NCI-H1105 treated with DMSO at 0.1 percent for 48 hours (cell line): ENCODE measurements around the gene SFXN2.
"Not testable (repeated sequence)": the region's sequence is repeated elsewhere in the genome, so short reads cannot be mapped to it uniquely, and the experiment has no call there.

Experiments used
- DNase-seq: peaks from one replicate; lab custom pipeline; 2025; lab: John Stamatoyannopoulos, UW

The SFXN2 gene

DNA sequence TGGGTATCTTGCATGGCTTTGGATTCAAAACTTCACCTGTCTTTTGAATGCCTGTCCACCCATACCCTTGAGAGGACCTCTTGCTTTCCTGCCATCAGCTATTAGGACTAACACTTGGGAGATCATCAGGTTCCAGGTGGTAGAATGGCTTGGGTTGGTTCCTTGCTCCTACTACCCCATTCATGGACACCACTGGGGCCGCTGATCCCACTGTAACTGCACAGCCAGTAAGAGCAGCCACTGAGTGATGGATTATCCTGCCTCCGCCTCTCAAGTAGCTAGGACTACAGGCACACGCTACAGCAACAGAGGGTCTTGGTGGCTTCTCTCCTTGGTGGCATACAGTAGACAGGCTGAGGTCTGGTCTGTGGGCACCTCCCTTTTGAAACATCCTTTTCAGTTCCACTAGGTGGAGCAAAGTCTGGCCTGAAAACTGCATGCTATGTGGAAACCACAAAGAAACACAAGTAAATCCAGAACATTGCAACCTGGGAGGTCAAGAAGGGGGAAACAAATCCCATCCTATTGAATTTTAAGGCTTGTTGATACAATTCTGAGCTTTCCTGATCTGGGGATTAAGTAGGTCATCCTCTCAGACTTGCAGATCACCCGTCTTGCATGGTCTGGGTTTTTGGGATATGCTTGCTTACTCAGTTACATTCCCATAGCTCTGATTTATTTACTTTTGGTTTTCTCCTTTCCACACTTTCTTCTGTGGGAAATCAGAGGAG is 38.7 kb downstream of the SFXN2 start:
- no peak for DNase-seq

DNA sequence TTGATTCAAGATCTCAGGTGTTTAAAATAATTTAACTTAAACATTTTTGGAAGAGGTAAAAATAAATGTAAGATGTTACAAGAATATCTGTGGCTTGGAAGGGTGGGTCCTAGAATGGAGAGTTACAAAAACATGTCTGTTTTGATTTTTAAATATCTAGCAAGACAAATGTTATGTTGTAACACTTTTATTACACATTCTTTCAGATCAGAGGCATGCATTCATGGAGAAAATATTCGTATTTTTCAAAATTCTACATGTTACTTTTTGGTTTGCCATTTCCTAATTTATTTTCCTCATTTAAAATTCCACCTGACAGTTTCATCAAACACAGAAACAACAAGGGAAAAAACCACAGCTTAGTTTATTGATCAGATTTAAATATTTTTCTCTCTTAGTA is 39.3 kb downstream of the SFXN2 start:
- DNase-seq, result no peak

DNA sequence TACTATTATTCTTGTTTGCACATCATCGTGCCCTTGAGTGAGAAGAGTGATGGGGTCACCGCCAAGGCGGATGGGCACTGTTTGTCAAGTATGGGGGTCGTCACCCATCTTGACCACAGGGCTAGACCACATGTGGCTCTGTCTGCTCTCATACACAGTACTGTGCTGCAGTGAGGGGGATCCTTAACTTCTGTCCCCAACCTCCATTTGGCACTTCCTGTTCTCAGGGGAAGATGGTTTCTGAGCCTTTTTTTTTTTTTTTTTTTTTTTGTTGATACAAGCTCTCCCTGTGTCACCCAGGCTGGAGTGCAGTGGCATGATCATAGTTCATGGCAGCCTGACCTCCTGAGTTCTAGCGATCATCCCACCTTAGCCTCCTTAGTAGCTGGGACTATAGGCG is 42.9 kb downstream of the SFXN2 start:
- DNase-seq, result no peak

DNA sequence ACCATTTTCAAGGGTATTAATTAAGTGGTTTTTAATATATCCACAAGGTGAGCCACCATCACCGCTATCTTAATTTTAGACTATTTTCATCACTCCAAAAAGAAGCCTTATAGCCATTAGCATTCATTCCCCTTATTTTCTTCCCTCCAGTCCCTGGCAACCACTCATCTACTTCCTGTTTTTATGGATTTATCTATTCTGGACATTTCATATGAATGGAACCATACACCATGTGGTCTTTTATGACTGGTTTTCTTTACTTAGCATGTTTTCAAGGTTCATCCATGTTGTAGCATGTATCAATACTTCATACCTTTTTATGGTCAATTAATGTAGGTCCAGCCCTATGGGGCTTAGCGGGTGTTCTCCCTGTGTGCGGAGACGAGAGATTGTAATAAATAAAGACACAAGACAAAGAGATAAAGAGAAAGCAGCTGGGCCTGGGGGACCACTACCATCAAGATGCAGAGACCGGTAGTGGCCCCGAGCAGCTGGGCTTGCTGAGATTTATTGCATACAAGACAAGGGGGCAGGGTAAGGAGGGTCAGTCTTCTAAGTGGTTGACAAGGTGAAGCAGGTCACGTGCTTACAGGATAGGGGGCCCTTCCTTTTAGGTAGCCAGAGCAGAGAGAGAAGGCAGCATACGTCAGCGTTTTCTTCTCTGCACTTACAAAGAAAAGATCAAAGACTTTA is 44.0 kb downstream of the SFXN2 start:
- no peak for DNase-seq

DNA sequence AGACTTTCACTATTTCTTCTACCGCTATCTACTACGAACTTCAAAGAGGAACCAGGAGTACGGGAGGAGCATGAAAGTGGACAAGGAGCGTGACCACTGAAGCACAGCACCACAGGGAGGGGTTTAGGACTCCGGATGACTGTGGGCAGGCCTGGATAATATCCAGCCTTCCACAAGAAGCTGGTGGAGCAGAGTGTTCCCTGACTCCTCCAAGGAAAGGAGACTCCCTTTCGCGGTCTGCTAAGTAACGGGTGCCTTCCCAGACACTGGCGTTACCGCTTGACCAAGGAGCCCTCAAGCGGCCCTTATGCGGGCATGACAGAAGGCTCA is 44.5 kb downstream of the SFXN2 start:
- DNase-seq, result not testable (repeated sequence)

DNA sequence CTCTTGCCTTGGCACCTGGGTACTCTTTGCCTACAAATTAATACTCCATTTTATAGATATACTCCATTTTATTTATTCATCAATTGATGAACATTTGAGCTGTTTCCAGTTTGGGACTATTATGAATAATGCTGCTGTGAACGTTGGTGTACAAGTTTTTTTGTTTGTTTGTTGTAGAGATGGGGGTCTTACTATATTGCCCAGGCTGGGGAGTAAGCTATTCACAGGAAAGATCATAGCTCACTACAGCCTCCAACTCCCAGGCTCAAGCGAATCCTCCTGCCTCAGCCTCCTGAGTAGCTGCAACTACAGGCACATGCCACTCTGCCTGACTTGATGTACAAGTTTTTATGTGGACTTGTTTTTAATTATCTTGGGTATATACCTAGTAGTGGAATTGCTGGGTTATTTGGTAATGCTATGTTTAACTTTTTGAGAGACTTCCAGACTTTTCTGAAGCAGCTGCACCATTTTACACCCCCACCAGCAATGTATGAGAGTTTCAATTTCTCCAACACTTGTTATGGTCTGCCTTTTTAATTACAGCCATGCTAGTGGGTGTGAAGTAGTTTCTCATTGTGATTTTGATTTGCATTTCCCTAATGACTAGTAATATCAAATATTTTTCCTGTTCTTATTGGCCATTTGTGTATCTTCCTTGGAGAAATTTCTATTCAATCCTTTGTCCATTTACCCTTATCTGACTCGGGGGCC is 45.2 kb downstream of the SFXN2 start:
- no peak for DNase-seq

DNA sequence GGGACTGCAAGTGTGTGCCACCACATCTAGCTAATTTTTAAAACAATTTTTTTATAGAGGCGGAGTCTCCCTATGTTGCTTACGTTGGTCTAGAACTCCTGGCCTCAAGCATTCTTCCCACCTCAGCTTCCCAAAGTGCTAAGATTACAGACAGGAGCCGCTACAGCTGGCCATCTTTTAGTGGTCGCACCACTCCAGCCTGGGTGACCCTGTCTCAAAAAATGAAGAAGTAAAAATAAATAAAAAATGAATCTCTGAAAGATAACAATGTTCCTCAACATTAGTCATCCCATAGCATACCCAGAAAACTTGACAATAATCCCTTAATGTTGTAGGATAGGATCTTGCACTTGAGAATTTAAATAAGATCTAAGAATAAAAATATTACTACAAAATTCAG is 47.5 kb downstream of the SFXN2 start:
- no peak for DNase-seq

DNA sequence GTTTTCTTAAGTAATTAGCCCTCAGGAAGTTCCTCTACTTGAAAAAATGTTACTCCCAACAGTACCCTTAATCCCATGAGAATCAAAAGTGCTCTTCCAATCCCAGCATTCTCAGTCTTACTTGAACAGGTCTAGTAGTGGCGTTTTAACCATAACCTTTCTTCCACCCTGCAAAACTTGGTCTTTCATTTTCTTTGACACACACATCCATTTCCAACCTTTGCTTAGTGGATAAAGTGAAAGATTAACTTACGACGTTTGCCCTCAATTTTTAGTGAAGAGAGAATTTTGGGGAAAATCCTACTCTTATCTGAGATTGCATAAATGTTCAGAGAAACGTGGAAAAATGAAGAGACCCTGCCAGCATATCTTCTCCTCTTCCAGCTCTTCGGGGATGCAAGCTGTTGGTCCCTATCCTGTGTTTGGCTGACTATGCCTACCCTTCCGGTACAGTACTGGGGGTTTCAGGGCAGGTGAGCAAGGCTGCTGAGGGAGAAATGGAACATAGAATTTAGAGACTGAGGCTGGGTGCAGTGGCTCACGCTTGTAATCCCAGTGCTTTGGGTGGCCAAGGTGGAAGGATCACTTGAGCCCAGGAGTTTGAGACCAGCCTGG is 48.1 kb downstream of the SFXN2 start:
- no peak for DNase-seq

DNA sequence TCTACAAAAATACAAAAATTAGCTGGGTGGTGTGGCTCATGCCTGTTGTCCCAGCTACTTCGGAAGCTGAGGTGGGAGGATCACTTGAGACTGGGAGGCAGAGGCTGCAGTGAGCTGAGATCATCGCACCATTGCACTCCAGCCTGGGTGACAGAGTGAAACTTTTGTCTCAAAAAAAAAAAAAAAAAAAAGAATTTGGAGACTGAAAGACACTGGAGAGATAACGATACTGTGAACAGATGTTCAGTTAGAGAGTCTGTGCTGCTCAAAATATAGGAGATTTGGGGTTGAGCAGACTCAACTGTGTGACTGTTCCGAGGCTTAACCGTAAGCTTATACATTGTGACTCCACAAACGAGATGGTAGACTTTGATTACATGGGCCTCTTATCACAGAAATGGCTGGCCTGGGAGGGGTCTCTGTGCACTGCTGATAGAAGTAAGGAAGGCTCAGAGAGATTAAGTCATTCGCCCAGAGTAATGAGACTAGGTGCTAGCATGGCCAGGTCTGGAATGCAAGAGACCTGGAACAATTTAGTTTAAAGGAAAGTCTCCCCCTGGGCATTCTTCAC is 48.7 kb downstream of the SFXN2 start:
- no peak for DNase-seq

DNA sequence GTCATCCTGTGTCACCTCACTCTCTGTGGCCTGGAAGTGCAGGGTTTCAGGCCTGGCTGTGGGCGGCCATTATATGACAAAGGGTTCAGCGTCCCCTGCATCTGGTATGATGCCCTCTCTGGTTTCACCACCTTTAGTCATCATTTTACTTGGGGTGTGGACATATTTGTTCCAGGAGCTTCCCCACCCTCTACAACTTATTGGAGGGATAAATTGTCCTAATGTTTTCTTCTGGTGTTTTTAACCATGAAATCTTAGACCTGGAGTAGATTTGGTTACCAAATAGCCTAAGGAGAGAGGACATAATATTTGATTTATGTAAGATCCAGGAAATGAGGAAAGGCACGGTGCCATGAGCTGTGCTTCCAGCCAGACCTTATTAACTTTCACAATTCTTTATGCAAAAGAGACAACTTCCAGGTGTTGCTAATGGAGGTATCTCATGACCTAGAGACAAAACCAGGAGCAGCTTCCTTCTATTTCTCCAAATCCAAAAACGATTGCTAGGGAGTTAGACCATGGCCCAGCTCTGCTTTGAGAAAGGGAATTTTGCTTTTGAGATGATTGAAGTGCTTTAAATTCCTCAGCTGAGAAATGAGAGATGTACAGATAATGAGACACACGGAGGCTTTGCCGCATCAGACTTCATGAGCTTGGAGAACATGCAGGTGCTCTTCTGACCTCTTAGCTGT is 50.2 kb downstream of the SFXN2 start:
- DNase-seq, result no peak

DNA sequence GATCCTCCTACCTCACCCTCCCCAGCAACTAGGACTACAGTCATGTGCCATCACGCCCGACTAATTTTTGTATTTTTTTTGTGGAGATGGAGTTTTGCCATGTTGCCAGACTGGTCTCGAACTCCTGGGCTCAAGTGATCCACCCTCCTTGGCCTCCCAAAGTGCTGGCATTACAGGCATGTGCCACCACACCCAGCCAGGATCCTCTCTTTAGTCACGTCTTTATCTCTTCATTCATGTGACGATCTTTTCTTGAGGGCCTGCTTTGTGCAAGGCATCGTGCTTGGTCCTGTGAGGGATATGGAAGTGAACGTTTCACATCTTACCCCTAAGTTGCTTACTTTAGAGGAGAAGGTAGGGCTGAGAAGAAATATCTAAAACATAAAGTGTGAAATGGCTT is 50.9 kb downstream of the SFXN2 start:
- no peak for DNase-seq

DNA sequence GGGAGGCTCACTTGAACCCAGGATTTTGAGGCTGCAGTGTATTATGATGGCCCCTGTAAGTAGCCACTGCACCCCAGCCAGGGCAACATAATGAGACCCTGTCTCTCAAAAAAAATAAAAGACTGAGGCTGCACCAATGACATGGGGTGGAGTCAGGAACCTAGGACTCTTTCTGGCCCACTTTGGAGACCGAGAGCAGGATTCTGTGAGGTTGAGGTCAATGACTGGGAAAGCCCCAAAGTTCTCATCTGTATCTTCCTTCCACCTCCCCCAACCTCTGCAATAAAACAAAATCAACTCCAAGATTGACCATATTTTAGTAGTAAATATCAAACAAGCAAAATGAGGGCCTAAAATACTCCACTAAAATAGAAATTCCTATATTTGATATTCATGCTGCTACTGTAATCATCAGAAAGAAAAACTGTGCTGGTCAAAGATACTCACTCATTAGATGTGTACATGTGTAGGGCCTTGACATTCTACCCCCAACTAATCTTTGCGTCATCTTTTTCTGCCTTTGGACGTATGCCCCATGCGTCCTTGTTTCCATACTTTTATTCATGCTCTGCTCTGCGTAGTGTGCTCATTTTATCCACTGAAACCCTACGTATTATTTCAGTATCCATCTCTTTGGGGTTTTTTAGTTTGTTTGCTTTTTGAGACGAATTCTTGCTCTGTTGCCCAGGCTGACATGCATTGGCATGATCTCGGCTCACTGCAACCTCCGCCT is 53.2 kb downstream of the SFXN2 start:
- DNase-seq, result no peak

DNA sequence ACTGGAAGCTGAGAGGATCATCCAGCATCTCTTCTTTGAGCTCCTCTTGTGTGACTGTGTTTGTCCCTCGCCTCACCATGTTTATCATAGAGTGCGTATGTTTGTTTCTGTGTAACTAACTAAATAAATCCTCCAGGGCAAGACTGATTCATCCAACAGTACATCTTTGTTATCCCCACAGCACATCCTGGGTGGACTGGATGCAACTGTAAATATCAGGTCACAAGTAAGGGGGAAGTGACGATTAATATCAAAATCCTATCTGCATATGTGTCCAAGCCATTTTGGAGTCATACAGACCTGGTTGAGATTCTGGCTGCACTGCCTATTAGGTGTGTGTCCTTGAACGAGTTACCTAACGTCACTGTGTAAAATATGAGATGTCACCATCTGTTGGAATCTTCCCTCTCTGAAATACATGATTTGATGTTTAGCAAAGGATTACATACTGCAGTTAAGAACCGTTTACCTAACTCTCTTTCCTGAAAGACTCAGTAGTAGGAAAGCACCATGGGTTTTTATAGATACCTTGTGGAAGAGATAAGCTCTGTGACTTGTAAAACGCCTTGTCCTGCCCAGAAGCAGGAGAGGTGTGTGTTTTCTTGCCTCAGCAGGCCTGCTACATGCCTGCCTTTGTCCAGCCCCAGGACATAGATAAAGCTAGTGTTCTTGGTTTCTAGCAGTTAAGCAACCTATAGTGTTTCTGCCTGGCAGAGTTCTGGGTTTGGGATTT is 55.1 kb downstream of the SFXN2 start:
- DNase-seq, result no peak

DNA sequence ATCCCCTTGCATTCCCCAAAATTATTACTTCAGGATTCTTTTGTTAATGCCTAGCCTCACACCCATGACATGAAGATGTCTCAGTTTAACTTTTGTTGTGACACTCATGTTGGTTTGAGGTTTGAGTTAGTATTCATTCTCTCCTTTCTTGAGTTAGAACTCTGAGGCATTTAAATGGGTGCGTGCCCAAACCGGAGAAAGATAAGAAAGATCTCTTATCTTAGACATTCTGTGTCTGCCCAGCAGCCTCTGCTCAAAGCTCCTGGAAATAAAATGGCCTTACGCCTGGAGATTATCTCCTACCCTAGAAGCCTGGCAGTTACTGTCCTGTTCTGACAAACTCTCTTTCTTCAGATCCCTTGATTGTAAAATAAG is 55.7 kb downstream of the SFXN2 start:
- DNase-seq, result no peak

DNA sequence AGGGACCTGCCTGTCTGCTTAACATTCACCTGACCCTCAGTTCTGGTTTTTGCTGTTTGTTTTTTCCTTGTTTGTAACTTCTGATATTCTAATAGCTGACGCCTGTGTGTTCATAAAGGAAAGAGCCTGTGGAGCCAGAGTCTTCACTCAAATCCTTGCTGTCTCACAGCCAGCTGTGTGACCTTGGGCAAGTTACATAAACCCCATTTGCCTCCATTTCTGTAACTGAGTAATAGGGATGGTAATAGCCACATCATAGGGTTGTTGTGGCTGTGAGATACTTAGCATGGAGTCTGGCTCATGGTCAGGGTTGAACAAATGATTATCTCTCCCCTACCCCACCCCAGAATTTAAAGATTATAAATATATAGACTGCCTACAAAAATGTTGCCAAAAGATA is 56.4 kb downstream of the SFXN2 start:
- DNase-seq, result no peak

DNA sequence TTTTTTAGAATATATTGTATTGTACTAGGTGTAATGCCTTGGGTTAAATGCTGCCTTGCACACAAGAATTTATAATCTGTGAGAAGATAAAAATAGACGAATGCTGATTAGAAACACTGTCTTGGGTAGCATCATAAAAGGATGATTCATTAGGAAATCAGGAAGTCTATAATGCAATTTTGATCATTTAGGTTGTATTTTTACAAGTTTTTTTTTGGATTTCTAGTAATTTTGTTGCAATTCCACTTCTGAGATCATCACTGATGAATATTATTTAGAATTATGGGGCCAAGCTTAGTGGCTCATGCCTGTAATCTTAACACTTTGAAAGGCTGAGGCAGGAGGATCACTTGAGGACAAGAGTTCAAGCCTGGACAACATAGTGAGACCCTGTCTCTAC is 58.9 kb downstream of the SFXN2 start:
- no peak for DNase-seq

DNA sequence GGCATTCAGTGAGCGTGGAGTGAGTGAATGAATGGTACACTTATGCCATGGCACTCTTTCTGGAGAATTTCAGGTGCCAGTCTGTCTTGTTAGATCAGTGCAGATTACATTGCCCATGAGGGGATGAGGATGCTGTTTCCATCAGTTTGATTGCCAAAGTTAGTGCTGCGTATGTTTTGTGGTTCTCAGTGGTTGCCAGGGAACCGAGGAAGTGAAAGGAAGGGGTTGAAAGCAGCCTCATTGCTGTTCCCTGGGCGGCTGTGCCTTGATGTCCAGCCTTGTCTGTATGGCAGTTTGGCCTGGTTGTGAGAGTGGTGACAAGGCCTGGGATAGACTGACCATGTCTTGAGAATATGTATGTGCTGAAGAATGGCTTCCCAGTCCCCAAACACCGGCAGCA is 59.5 kb downstream of the SFXN2 start:
- no peak for DNase-seq

DNA sequence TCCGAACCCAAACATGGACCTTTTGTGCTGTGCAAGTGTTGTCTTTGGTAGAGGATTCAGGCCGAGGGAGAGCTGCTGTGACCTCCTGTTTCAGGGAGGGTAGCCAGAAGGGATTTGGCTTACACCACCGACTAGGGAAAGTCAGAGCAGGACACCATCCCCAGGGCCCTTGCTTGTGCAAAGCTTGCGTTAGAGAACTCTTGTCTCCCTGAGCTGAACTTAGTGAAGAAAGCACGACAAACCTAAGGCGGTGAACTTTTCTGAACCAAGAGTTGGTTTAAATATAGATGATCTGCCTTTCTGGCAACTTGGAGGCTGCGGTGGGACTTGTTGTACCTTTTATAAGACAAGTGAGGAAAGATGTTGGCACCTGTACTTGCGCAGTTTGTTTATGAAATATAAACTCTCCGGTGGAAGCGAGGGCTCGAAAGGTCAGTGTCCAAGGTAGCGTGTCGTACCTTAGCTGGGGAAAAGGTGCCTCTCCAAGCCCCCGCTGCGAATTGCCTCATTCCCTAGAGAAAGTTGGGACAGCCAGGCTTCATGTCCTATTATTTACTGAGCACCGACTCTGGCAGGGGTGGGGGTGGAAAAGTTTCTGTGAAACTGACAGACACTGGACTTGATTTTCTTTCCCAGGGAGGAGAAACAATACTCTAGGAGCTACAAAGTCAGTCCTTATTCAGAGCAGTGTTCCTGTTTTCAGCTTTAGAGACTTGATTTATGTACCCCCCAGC is 60.9 kb downstream of the SFXN2 start:
- no peak for DNase-seq

DNA sequence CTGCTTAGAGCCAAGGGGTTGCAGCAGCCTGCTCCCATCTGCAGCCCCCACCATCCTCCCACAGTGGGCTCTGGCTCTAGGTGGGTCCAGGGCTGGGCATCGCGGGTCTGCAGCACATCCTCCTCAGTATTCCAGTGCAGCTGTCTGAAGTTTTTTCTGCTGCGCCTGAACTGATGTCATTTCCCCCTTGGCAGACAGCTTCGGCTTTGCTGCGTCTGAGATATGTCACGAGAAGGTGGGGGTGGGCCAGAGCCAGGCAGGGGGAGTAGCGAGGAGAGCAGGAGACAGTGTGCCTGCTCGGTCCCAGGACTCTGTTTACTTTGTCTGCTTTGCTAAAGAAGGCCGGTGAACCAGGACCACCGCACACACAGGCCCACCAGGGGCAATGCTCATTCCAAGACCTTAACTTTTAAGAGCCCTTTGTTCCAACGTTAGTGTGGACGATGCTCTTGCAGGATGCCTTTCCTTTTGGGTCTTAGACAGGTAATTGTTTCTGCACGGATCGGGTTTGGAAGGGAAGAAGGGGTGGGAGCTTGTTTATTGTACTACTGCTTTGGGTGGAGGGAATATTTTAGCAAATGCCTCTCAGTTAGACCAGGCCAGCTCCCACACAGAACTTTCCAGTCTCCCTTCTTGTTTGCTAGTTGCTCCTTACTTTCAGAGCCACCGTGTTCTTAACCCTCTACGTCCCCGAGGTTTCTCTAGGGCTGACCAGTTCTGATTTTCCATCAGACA is 61.7 kb downstream of the SFXN2 start:
- DNase-seq, result no peak
